OCI-LY1 (cell line): ENCODE measurements around the gene YWHAQ.

Source experiments
- H2AFZ ChIP-seq: fragments of 200-600 bp; sonication (generic), shearing (Covaris generic); 2 replicates; pipeline ENCODE4 v1.6.0; 2014; ENCODE audit warnings: antibody characterized with exemption, mild to moderate bottlenecking, low read length
- H3F3A ChIP-seq: fragments of 200-600 bp; sonication (generic), shearing (Covaris generic); 2 replicates; pipeline ENCODE4 v1.6.0; 2014; ENCODE audit warnings: mild to moderate bottlenecking, antibody characterized with exemption, low read length, moderate library complexity; ENCODE audit not compliant: insufficient read depth
- H3K27ac ChIP-seq: fragments of 200-600 bp; sonication (generic); 2 replicates; pipeline ENCODE4 v1.5.1; 2014; ENCODE audit warnings: low read length, mixed run types, mild to moderate bottlenecking, low read depth; ENCODE audit not compliant: poor library complexity, severe bottlenecking
- H3K27me3 ChIP-seq: fragments of 200-600 bp; sonication (generic); 2 replicates; pipeline ENCODE4 v1.6.0; 2014; ENCODE audit warnings: antibody characterized with exemption, mild to moderate bottlenecking, low read length, moderate library complexity; ENCODE audit not compliant: insufficient read depth
- H3K36me3 ChIP-seq: fragments of 200-600 bp; sonication (generic); 2 replicates; pipeline ENCODE4 v1.6.1; 2014; ENCODE audit warnings: mild to moderate bottlenecking, antibody characterized with exemption, low read length, moderate library complexity, mixed read lengths; ENCODE audit not compliant: insufficient read depth
- H3K4me1 ChIP-seq: fragments of 200-600 bp; sonication (generic); 2 replicates; pipeline ENCODE4 v1.5.1; 2014; ENCODE audit warnings: mild to moderate bottlenecking, low read length, moderate library complexity; ENCODE audit not compliant: insufficient read depth, severe bottlenecking
- H3K4me2 ChIP-seq: fragments of 200-600 bp; sonication (generic), shearing (Covaris generic); 2 replicates; pipeline ENCODE4 v1.6.1; 2014; ENCODE audit warnings: low read length
- H3K4me3 ChIP-seq: fragments of 200-600 bp; sonication (generic); 2 replicates; pipeline ENCODE4 v1.5.1; 2014; ENCODE audit warnings: low read length, low read depth, mild to moderate bottlenecking, mixed read lengths; ENCODE audit not compliant: poor library complexity, severe bottlenecking
- H3K79me2 ChIP-seq: fragments of 200-600 bp; shearing (Covaris generic); 2 replicates; pipeline ENCODE4 v1.6.1; 2016; ENCODE audit warnings: mixed run types, low read length, mixed read lengths; ENCODE audit not compliant: insufficient read depth
- H3K9ac ChIP-seq: fragments of 200-600 bp; sonication (generic), shearing (Covaris generic); 2 replicates; pipeline ENCODE4 v1.6.1; 2014; ENCODE audit warnings: mild to moderate bottlenecking, low read length, mixed read lengths
- H3K9me2 ChIP-seq: fragments of 200-600 bp; sonication (generic), shearing (Covaris generic); 2 replicates; pipeline ENCODE4 v1.6.1; 2014; ENCODE audit warnings: low read depth, mild to moderate bottlenecking, low read length, mixed read lengths
- H3K9me3 ChIP-seq: fragments of 200-600 bp; shearing (Covaris generic); 2 replicates; pipeline ENCODE4 v1.6.1; 2014; ENCODE audit warnings: low read length, mixed read lengths
- H4K20me1 ChIP-seq: fragments of 200-600 bp; sonication (generic), shearing (Covaris generic); 2 replicates; pipeline ENCODE4 v1.6.0; 2016; ENCODE audit warnings: mild to moderate bottlenecking, low read length; ENCODE audit not compliant: insufficient read depth
- CTCF ChIP-seq: fragments of 200-600 bp; sonication (generic), shearing (Covaris generic); IDR thresholded peaks from 2 replicates; pipeline ENCODE4 v1.5.1; 2017; ENCODE audit warnings: mild to moderate bottlenecking, antibody characterized with exemption, low read length, moderate library complexity, mixed read lengths
- EZH2 ChIP-seq: fragments of 200-600 bp; sonication (generic), shearing (Covaris generic); IDR thresholded peaks from 2 replicates; pipeline ENCODE4 v1.8.0; 2017; ENCODE audit warnings: borderline replicate concordance, mixed run types, mild to moderate bottlenecking, antibody characterized with exemption, low read length, moderate library complexity, mixed read lengths

YWHAQ gene

GRCh38 chr2:9654452-9655100, 23.8 kb upstream of the YWHAQ start:
- Histone ChIP-seq H3K4me1 (no peaks in the 10 kb centered on the region), H2AFZ (no peak overlapping the region), H3K27ac (no peak overlapping the region), H3K27me3 (no peaks in the 10 kb centered on the region), H3K36me3 (no peaks in the 10 kb centered on the region), H3K4me2 (no peak overlapping the region), H3K79me2 (no peaks in the 10 kb centered on the region), H3K9me3 (no peaks in the 10 kb centered on the region), H3K9ac (no peak overlapping the region), H3F3A (no peaks in the 10 kb centered on the region), H3K9me2 (no peaks in the 10 kb centered on the region), H4K20me1 (no peaks in the 10 kb centered on the region), H3K4me3 (no peak overlapping the region)
- TF ChIP-seq CTCF (no peak), EZH2 (no peak)

- TF ChIP-seq EZH2 (no peak), CTCF (no peak)
- Histone ChIP-seq H3K27me3 (no peaks in the 10 kb centered on the region), H3K9ac (no peak overlapping the region), H3K4me1 (no peaks in the 10 kb centered on the region), H3K36me3 (no peaks in the 10 kb centered on the region), H3K4me2 (no peak overlapping the region), H2AFZ (no peak overlapping the region), H3K79me2 (no peaks in the 10 kb centered on the region), H4K20me1 (no peaks in the 10 kb centered on the region), H3K9me3 (no peaks in the 10 kb centered on the region), H3K27ac (no peak overlapping the region), H3K4me3 (no peak overlapping the region), H3K9me2 (no peaks in the 10 kb centered on the region), H3F3A (no peaks in the 10 kb centered on the region)
These were observed 22.9 kb upstream of the YWHAQ start for GRCh38 chr2:9653485-9654271.

- no peaks in the 10 kb centered on the region for H3F3A ChIP-seq
- no peak overlapping the region for H3K4me3 ChIP-seq
- no peak overlapping the region for H3K9ac ChIP-seq
- H2AFZ ChIP-seq, result no peak overlapping the region
- TF ChIP-seq EZH2 (no peak), CTCF (no peak)
- no peak overlapping the region for H3K4me2 ChIP-seq
- H3K4me1 ChIP-seq, result no peaks in the 10 kb centered on the region
- H4K20me1 ChIP-seq, result no peaks in the 10 kb centered on the region
- H3K27me3 ChIP-seq, result no peaks in the 10 kb centered on the region
- no peak overlapping the region for H3K27ac ChIP-seq
- no peaks in the 10 kb centered on the region for H3K36me3 ChIP-seq
- H3K79me2 ChIP-seq, result no peaks in the 10 kb centered on the region
- no peaks in the 10 kb centered on the region for H3K9me2 ChIP-seq
- H3K9me3 ChIP-seq, result no peaks in the 10 kb centered on the region
These were observed 22.2 kb upstream of the YWHAQ start for GRCh38 chr2:9652898-9653479.
